Measurements from ENCODE around the gene AUH. TPM values are rescaled to one million over a fixed set of nuclear protein-coding genes. Genes with fewer than 3 reads are reported as not detected.

AUH gene
- total and polyA plus RNA-seq, 9 of the 15 experiments (the other 6 are each of a cell fraction or from before 2014, with no cell fraction given) = 3.4 to 29.0 (median 10.1) TPM

- DNase-seq (ENCODE audit: extremely low read depth in 1 of 4, low spot score in 3 of 4) = no peak
- H3K9ac ChIP-seq (ENCODE audit: insufficient read depth in 1 of 2, low read depth in 2 of 2, low read length in 2 of 2) = no peak overlapping the region
- no peak overlapping the region for H3K27ac ChIP-seq (ENCODE audit: extremely low read depth, low read depth, low read length)
- no peaks in the 10 kb centered on the region for H3K79me2 ChIP-seq (ENCODE audit: control insufficient read depth, insufficient read depth, low read length)
- WGBS (ENCODE audit: insufficient coverage, low coverage, missing lambda C conversion rate) = 75% methylated on average over 1 of the region's 2 CpGs
- no peaks in the 10 kb centered on the region for H3K36me3 ChIP-seq (ENCODE audit: control insufficient read depth, insufficient read depth, low read length)
- no peaks in the 10 kb centered on the region for H3K27me3 ChIP-seq (ENCODE audit: control insufficient read depth in 2 of 2, insufficient read depth in 2 of 2, low read length in 2 of 2)
- ChIA-PET POLR2A (no interaction called here), CTCF (ENCODE audit: low intra/inter-chr PET ratio) (no interaction called here)
- TF ChIP-seq RAD51 (IDR thresholded peaks at IDR 0.05; ENCODE audit: borderline replicate concordance, low read depth) (no peak), PTRF (tag; IDR thresholded peaks at IDR 0.05) (no peak), RERE (CRISPR knock-in tag; IDR thresholded peaks at IDR 0.05; ENCODE audit: borderline replicate concordance) (no peak), ZNF699 (CRISPR knock-in tag; IDR thresholded peaks at IDR 0.05; ENCODE audit: insufficient replicate concordance) (no peak), ZNF511 (CRISPR knock-in tag; IDR thresholded peaks at IDR 0.05) (no peak), EZH2 (IDR thresholded peaks at IDR 0.05; ENCODE audit: borderline replicate concordance, low read depth, low read length) (no peak)
- H3K4me3 ChIP-seq = no peak overlapping the region
- H3K9me1 ChIP-seq (ENCODE audit: control insufficient read depth, insufficient read depth, low read length) = no peaks in the 10 kb centered on the region
- peaks cover 5% of the 10 kb centered on the region for H3K9me3 ChIP-seq (replicated peaks; ENCODE audit: control insufficient read depth, insufficient read depth, low read depth, low read length)
- peaks cover 17 to 25% of the 10 kb centered on the region in 2 experiments for H3K4me1 ChIP-seq (replicated peaks in 1 of 2; ENCODE audit: control insufficient read depth in 2 of 2, insufficient read depth in 2 of 2, low read length in 2 of 2)
- H2AFZ ChIP-seq (ENCODE audit: low read depth, low read length) = no peak overlapping the region
- FAIRE-seq = no peak
- intact Hi-C loops (cut with micrococcal nuclease) (no loop called here), in situ Hi-C loops (cut with MboI) (no loop called here)
- ATAC-seq = no peak
- no peaks in the 10 kb centered on the region for H4K20me1 ChIP-seq (replicated peaks; ENCODE audit: control insufficient read depth, insufficient read depth, low read length)
- BruUV-seq (replicated peaks) = no TSS peak
- H3K4me2 ChIP-seq (ENCODE audit: insufficient read depth, low read length) = no peak overlapping the region
These were observed 173.8 kb downstream of the AUH start for GRCh38 chr9:91187965-91188344.

Data from K562 (cell line).